Glomerular visceral epithelial cell (primary cell): ENCODE measurements around the gene LMAN1L.

Source experiments
- DNase-seq: peaks from one replicate; pipeline ENCODE4 v3.0.0-alpha.2; 2016; ENCODE audit errors: extremely low spot score

LMAN1L gene

DNA sequence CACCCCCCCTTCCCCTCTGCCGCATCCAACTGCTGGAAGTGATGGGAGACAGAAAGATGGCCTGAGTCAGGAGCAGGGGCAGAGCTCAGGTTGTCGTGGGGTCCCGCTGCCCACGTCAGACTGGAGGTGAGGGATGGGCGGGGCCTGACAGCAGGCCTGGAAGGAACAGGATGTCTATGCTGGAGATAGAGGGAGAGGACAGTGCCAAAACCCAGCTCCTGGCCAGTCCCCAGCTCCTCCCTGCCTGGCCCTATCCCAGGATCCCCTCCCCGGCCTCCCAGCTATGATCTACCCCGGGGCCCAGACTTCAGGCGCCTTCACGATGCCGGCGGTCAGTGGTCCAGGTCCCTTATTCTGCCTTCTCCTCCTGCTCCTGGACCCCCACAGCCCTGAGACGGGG lies at the start of gene LMAN1L:
TSS of gene LMAN1L (plus strand) at position 303 of the 400 bp plus-strand sequence. CDS start at position 323, 20 bp downstream.
- DNase-seq, result no peak

DNA sequence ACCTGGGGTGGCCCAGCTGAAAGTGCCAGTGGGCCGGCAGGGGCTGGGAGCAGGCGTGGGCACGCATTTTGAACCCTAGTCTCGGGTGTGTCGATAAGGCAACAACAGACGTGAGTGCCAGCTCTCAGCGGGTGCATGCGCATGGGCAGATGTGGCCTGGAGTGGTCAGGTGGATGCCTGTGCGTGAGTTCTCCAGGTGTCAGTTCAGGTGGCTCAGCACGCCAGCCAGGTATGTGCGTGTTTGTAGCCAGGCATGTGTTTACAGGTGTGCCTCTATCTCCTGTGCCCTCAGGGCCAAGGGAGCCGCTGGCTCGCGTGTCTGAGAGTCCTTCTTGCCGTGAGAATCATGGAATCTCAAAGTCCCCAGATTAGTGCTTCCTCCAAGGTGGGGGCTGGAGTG lies 49.2 kb upstream of the LMAN1L start:
- DNase-seq, result no peak

DNA sequence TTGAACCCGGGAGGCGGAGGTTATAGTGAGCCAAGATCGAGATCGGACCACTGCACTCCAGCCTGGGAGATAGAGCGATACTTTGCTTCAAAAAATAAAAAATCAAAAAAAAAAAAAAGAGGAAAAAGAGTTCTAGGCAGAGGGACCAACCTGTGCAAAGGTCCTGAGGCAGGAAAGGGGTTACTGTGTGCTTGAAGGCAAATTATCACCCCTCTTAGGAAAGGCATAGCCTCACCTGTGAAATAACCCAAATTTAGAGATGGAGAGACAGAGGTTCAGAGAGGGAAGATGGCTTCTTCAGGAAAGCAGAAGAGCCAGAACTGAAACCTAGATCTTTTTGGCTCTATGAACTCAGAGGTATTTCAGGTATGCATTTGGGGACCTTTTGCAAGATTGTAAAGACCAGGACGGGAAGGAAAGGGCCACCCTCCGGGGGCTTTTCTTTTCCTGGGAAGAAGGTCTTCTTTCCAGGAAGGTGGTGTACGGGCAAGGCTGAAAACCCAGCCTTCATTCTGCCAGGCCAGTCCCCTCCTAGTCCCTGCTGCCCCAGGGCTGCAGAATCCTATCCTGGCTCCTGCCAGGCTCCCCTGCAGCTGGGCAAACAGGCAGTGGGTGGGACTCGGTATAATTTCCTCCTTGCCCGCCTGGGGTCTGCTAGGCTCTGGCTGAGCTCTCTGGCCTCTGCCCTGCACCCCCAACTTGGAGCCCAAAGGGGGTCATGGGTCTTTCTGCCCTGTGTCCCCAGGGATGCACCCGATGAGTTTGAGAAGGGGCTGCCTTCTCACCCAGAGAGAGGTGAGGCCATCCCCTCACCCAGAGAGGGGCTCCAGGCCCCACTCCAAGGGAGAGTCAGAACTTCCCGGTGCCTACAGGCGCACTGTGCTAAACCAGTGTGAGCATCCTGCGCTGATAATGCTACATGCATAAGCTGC lies 45.2 kb upstream of the LMAN1L start:
- DNase-seq, result no peak

- no peak for DNase-seq
Measured at GRCh38 chr15:74768099-74768770, 44.4 kb upstream of the LMAN1L start.

GRCh38 chr15:74768771-74769342 lies 43.8 kb upstream of the LMAN1L start:
- peak; percentile 63 for DNase-seq

DNA sequence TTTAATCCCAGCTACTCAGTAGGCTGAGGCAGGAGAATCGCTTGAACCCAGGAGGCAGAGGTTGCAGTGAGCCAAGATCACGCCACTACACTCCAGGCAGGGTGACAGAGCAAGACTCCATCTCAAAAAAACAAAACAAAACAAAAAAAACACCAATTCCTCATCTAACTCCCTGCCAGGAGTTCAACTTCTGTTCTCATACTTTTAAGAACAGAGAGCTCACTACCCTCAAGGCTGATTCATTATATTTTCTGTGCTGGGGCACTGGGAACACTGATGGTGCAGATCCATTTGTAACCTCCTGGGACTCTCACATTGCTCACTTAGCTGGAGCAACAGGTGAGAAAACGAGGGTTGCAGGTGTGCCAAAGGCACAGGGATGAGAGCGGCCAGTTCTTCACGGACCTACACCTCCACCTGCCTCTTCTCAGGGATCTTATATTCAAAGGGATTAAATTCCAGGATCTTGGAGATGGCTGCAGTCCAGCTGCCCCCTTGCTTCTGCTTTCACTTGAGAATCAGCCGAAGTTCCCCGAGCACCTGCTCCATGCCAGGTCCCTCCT lies 43.1 kb upstream of the LMAN1L start:
- no peak for DNase-seq

GRCh38 chr15:74770211-74770903 lies 42.3 kb upstream of the LMAN1L start:
- DNase-seq, result no peak

DNA sequence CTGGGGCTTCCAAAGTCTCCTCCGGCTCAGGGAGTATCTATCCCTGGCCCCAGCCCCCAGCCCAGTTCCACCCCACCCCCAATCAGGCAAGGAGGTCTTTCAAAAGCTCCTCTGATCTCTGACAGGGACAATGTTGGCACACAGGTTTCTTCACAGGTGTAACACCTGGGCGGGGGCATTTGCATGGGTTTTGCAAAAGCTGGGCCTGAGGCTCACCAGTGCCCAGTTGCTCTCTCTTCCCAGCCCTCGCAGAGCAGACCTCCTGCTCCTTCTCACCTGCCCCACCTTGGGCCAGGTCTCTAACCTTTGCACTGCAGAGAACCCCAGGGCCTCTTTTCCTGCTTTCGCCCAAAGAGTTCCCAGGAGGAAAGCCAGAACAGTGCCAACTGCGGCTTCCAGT lies 39.3 kb upstream of the LMAN1L start:
- DNase-seq, result no peak

DNA sequence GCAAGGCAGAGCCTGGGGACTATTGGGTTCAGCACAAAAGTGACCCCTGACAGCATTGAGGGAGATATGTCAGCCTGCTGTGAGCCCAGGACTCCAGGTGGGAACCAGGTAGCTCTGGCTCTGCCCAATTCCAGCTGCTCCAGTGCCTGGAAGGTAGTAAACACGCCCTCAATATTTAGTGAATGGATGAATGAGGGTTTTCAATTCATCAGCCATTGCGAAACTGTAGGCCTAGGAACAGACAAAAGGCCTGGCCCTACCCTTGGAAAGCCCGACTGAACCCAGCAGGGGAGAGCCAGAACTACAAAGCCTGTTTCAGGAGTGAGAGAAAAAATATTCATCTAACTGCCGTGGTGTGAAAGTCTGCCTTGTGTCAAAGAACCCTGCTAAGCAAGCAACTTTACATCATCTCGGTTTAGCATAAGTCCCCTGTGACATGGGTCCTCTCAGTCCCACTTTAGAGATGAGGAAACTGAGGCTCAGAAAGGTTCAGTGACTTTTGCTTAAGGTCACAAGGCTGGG lies 38.8 kb upstream of the LMAN1L start:
- DNase-seq, result no peak

DNA sequence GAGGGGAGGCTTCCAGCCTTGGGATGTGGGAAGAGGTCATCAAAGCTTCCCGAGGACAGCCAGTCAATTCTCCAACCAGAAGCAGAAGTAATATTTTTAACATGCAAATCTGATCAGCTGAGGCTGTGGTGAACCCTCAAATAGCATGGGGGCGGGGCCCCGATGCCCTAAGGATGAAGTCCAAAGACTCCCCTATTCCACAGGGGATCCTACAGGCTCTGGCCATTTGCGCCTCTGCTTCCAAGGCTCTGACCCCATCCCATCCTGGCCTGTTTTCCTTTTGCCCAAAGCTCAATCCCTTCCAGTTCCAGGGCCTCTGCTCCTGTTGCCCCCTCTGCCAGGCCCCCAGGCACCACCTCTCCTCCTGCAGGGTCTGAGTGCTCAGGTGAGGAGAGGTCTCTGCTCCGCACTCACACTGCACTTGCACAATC lies 37.5 kb upstream of the LMAN1L start:
- DNase-seq, result no peak

DNA sequence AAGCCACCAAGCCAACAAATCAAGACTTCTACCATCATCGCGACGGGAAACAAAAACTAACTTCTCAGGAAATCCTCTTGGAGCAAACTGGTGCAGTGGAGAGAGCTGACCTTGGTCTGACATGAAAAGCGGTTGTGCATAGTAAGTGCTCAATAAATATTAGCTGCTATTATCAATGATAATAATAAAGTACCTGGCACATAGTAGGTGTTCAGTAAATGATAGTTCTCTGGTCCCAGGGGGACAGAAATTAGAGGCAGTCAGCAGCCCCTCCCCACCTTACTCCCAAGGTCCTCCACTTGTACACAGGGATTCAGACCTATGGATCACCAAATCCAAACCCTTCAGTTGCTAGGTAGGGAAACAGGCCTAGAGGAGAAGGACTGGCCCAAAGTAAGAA lies 36.7 kb upstream of the LMAN1L start:
- no peak for DNase-seq

GRCh38 chr15:74776821-74777768 lies 35.5 kb upstream of the LMAN1L start:
- DNase-seq, result no peak

DNA sequence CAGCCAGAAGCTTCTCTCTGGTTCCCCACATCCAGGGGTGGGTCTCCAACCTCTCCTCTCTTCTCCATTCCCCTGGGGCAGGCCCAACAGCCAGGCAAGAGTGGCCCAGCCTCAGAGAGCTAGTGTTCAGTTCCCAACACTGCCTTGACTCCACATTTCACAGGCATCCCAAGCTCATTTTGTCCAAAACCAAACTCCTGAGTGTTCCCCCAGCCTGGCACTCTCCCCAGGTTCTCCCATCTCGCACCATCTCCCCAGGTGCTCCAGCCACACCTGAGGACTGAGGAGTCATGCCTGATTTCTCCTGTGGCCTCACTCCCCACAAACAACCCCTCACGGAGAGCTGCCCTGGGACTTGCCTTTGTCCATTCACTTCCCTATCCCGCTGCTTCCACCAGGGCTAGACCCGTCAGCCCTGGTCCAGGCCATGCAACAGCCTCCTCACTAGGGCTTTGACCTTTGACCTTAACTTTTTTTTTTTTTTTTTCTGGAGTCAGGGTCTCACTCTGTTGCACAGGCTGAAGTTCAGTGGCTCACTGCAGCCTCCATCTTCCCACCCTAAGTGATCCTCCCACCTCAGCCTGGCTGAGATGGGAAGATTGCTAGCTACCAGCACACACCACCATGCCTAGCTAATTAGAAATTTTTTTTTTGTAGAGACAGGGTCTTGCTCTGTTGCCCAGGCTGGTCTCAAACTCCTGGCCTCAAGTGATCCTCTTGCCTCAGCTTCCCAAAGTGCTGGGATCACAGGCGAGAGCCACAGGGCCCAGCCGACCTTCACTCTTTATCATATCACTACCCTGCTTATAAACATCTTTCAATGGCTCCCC lies 34.7 kb upstream of the LMAN1L start:
- DNase-seq, result no peak

DNA sequence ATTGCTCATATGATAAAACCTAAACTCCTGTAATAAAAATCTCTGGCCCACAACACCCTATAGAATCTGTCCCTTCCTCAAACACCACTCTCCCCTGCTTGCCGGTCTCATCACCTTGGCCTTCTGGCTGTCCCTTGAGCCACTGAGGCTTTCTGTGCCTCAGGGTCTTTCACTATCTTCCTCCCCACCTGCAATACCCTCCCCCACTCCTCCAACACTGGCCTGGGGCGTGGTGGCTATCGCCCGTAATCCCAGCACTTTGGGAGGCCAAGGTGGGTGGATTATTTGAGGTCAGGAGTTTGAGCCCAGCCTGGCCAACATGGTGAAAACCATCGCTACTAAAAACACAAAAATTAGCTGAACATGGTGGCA lies 34.0 kb upstream of the LMAN1L start:
- DNase-seq, result no peak

DNA sequence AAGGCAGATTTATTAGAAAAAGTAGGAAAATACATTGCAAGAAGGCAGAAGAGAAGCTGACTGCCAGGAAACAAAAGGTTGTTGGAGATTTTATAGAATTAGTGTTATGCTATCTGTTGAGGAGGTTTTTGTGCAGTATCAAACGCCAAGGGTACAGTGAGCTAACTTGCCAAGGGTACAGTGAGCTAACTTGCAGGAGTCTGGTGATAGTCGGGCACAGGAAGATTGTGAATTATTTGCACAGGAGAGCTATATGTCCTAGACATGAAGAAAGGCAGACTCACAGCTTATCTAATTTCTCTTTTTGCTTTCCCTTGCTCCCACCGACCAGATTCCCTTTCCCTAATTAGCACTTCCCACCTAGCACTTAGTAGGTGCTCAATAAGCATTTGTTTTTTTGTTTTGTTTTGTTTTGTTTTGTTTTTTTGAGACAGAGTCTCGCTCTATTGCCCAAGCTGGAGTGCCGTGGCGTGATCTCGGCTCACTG lies 33.4 kb upstream of the LMAN1L start:
- DNase-seq, result no peak

GRCh38 chr15:74780523-74781430 lies 31.9 kb upstream of the LMAN1L start:
- DNase-seq, result no peak

DNA sequence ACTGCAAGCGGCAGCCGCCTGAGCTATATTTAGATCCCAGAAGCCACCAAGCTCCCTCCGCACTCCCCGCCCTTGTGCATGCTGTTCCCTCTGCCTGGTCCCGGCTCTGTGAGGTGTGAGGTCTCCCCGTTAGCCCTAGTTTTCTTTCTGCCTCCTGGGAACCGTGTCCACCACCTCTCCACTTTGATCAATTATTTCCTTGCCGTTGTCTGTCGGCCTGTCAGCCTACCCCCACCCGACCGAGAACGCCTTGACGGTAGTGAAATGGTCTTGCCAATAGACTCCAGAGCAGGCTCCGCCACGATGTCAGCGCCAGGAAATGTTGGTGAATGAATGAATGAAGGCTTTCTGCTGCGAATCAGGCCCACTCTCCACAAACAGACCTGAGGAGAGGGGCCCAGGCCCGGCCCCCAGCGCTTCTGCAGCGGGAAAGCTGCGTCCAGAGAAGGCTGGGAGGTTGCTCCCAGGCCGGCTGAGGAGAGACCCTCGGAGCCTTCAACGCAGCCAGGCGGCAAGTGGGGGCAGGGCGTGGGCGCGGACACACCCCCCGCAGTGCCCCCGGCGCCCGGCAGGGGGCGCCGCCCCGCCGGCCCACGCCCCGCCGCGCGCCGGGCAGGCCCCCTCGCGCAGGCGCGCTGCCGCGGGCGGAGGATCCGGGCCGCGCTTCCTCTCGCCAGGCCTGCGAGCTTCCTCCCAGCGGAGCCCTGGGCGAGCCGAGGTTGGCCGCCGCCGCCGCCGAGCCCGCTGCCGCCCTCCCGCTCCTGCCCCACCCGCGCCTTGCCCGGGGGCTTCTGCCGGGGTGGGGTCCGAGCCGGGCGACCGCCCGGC lies 31.0 kb upstream of the LMAN1L start, which contains the start of gene CSK:
TSS of gene CSK (plus strand) at position 650 of the 828 bp plus-strand sequence. CDS start 16,218 bp downstream, outside the sequence.
- DNase-seq, result peak; percentile 79
